ENCODE measurements around the gene PSAPL1.

DNA sequence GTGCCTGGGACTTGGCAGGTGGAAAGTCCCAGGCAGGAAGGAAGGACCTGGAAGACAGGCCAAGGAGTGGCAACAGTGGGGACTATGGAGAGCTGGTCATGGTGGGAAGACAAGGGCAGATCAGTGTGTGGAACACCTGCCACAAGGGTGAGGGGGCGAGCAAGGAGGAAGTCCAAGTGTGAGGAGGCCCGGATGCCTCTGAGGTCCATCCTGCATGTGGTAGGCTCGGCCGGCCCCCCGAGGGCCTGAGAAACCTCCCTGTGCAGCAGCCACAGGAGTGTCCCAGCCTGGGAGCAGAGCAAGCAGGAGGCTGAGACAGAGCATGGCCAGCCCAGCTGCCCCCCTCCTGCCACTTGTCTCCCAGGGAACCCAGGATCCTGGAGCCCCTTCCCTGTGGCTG is 40.5 kb upstream of the PSAPL1 start:
- no peak for TF ChIP-seq POLR2AphosphoS5 (IDR thresholded peaks at IDR 0.05; ENCODE audit: low read depth, low read length)
- TF ChIP-seq, protein P1, sequence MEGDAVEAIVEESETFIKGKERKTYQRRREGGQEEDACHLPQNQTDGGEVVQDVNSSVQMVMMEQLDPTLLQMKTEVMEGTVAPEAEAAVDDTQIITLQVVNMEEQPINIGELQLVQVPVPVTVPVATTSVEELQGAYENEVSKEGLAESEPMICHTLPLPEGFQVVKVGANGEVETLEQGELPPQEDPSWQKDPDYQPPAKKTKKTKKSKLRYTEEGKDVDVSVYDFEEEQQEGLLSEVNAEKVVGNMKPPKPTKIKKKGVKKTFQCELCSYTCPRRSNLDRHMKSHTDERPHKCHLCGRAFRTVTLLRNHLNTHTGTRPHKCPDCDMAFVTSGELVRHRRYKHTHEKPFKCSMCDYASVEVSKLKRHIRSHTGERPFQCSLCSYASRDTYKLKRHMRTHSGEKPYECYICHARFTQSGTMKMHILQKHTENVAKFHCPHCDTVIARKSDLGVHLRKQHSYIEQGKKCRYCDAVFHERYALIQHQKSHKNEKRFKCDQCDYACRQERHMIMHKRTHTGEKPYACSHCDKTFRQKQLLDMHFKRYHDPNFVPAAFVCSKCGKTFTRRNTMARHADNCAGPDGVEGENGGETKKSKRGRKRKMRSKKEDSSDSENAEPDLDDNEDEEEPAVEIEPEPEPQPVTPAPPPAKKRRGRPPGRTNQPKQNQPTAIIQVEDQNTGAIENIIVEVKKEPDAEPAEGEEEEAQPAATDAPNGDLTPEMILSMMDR (IDR thresholded peaks at IDR 0.05), result no peak
